Measurements from ENCODE around the gene DNAJC24. TPM values are rescaled to one million over a fixed set of nuclear protein-coding genes. Genes with fewer than 3 reads are reported as not detected.

The DNAJC24 gene
- total and polyA plus RNA-seq, 4 donors, result 3.8 to 16.8 (median 6.2) TPM

GRCh38 chr11:31474083-31474482 lies 104.4 kb downstream of the DNAJC24 start:
- no peaks in the 10 kb centered on the region for H3K36me3 ChIP-seq (ENCODE audit: control insufficient read depth in 4 of 4, insufficient read depth in 3 of 4, low read depth in 1 of 4, low read length in 3 of 4)
- no peaks in the 10 kb centered on the region for H3K27me3 ChIP-seq (ENCODE audit: control insufficient read depth in 4 of 4, insufficient read depth in 4 of 4, low read length in 3 of 4)
- H3K4me3 ChIP-seq (ENCODE audit: low read depth in 1 of 3, low read length in 3 of 3), result no peak overlapping the region
- no peak overlapping the region for H3K9ac ChIP-seq (ENCODE audit: low read depth in 1 of 2, low read length in 2 of 2)
- no peak for TF ChIP-seq ATF3 (IDR thresholded peaks at IDR 0.05)
- TF ChIP-seq, protein P1, sequence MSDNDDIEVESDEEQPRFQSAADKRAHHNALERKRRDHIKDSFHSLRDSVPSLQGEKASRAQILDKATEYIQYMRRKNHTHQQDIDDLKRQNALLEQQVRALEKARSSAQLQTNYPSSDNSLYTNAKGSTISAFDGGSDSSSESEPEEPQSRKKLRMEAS (IDR thresholded peaks at IDR 0.05), result no peak
- TF ChIP-seq, protein P2, sequence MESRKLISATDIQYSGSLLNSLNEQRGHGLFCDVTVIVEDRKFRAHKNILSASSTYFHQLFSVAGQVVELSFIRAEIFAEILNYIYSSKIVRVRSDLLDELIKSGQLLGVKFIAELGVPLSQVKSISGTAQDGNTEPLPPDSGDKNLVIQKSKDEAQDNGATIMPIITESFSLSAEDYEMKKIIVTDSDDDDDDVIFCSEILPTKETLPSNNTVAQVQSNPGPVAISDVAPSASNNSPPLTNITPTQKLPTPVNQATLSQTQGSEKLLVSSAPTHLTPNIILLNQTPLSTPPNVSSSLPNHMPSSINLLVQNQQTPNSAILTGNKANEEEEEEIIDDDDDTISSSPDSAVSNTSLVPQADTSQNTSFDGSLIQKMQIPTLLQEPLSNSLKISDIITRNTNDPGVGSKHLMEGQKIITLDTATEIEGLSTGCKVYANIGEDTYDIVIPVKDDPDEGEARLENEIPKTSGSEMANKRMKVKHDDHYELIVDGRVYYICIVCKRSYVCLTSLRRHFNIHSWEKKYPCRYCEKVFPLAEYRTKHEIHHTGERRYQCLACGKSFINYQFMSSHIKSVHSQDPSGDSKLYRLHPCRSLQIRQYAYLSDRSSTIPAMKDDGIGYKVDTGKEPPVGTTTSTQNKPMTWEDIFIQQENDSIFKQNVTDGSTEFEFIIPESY (IDR thresholded peaks at IDR 0.05), result no peak
- no peak for TF ChIP-seq JUND (IDR thresholded peaks at IDR 0.05)
- TF ChIP-seq GABPA (IDR thresholded peaks at IDR 0.05 in 1 of 2, conservative IDR thresholded peaks at IDR 0.05 in 1 of 2), result no peak
- TF ChIP-seq FOXA2 (IDR thresholded peaks at IDR 0.05), result no peak
- no peak for TF ChIP-seq SP1 (IDR thresholded peaks at IDR 0.05)
- TF ChIP-seq, protein P3, sequence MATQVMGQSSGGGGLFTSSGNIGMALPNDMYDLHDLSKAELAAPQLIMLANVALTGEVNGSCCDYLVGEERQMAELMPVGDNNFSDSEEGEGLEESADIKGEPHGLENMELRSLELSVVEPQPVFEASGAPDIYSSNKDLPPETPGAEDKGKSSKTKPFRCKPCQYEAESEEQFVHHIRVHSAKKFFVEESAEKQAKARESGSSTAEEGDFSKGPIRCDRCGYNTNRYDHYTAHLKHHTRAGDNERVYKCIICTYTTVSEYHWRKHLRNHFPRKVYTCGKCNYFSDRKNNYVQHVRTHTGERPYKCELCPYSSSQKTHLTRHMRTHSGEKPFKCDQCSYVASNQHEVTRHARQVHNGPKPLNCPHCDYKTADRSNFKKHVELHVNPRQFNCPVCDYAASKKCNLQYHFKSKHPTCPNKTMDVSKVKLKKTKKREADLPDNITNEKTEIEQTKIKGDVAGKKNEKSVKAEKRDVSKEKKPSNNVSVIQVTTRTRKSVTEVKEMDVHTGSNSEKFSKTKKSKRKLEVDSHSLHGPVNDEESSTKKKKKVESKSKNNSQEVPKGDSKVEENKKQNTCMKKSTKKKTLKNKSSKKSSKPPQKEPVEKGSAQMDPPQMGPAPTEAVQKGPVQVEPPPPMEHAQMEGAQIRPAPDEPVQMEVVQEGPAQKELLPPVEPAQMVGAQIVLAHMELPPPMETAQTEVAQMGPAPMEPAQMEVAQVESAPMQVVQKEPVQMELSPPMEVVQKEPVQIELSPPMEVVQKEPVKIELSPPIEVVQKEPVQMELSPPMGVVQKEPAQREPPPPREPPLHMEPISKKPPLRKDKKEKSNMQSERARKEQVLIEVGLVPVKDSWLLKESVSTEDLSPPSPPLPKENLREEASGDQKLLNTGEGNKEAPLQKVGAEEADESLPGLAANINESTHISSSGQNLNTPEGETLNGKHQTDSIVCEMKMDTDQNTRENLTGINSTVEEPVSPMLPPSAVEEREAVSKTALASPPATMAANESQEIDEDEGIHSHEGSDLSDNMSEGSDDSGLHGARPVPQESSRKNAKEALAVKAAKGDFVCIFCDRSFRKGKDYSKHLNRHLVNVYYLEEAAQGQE (IDR thresholded peaks at IDR 0.05), result no peak
- no peak for TF ChIP-seq NR2F2 (IDR thresholded peaks at IDR 0.05)
- TF ChIP-seq CTCF (IDR thresholded peaks at IDR 0.05; ENCODE audit: low read depth, low read length, missing input control), result no peak
- no peak for TF ChIP-seq HNF4A (conservative IDR thresholded peaks at IDR 0.05)
- no peak for TF ChIP-seq FOXA1 (IDR thresholded peaks at IDR 0.05)
- TF ChIP-seq YY1 (IDR thresholded peaks at IDR 0.05), result no peak
- no peak for TF ChIP-seq RXRA (IDR thresholded peaks at IDR 0.05)
- no peak for TF ChIP-seq TAF1 (conservative IDR thresholded peaks at IDR 0.05)
- no peak for TF ChIP-seq HNF4G (IDR thresholded peaks at IDR 0.05)
- TF ChIP-seq RAD21 (IDR thresholded peaks at IDR 0.05), result no peak
- H3K9me3 ChIP-seq (ENCODE audit: control insufficient read depth in 4 of 4, low read length in 3 of 4), result no peaks in the 10 kb centered on the region
- no peak for DNase-seq (ENCODE audit: low spot score)
- no peaks in the 10 kb centered on the region for H3K4me1 ChIP-seq (ENCODE audit: control insufficient read depth in 4 of 4, insufficient read depth in 4 of 4, low read length in 3 of 4)
- H3K27ac ChIP-seq (ENCODE audit: low read depth in 1 of 2, low read length in 2 of 2), result no peak overlapping the region
